ENCODE results near the gene KRT15. TPM values are rescaled to one million over a fixed set of nuclear protein-coding genes. Genes with fewer than 3 reads are reported as not detected.

The KRT15 gene
- total and polyA plus RNA-seq, 4 donors: 15.2 to 51.7 (median 27.0) TPM

- 77 to 82% methylated on average over 10 of the region's 10 CpGs for WGBS, 2 donors
- TF ChIP-seq CTCF (IDR thresholded peaks at IDR 0.05; ENCODE audit: control extremely low read depth, extremely low read depth): no peak
- Histone ChIP-seq H3K4me1 (ENCODE audit: control insufficient read depth in 5 of 5, insufficient read depth in 5 of 5, low read length in 5 of 5) (peaks cover 0 to 4% (median 0%) of the 10 kb centered on the region in 5 donors), H3K27me3 (ENCODE audit: control insufficient read depth in 3 of 3, insufficient read depth in 3 of 3, low read length in 2 of 3) (no peaks in the 10 kb centered on the region), H3K9me3 (ENCODE audit: control insufficient read depth in 4 of 4, insufficient read depth in 3 of 4, low read length in 3 of 4) (peaks cover 0 to under 1% (median 0%) of the 10 kb centered on the region in 4 donors), H3K9ac (ENCODE audit: insufficient read depth in 1 of 2, low read length in 2 of 2) (no peak overlapping the region), H3K36me3 (ENCODE audit: control insufficient read depth in 4 of 4, insufficient read depth in 4 of 4, low read length in 4 of 4) (no peaks in the 10 kb centered on the region), H3K4me3 (no peak overlapping the region), H3K27ac (ENCODE audit: low read depth in 1 of 2, low read length in 1 of 2) (no peak overlapping the region)
- DNase-seq (no peak), ATAC-seq (ENCODE audit: insufficient read depth, low FRiP score) (no peak)
Observed at GRCh38 chr17:41511716-41512115, 7.0 kb downstream of the KRT15 start.

- Histone ChIP-seq H3K36me3 (ENCODE audit: control insufficient read depth in 4 of 4, insufficient read depth in 4 of 4, low read length in 4 of 4) (no peaks in the 10 kb centered on the region), H3K4me1 (ENCODE audit: control insufficient read depth in 5 of 5, insufficient read depth in 5 of 5, low read length in 5 of 5) (peaks cover 0 to 3% (median 0%) of the 10 kb centered on the region in 5 donors), H3K9ac (ENCODE audit: insufficient read depth in 1 of 2, low read length in 2 of 2) (no peak overlapping the region), H3K9me3 (ENCODE audit: control insufficient read depth in 4 of 4, insufficient read depth in 3 of 4, low read length in 3 of 4) (no peaks in the 10 kb centered on the region), H3K27ac (ENCODE audit: low read depth in 1 of 2, low read length in 1 of 2) (peak overlapping the region in 1 of 2 donors; percentile 28), H3K4me3 (no peak overlapping the region), H3K27me3 (ENCODE audit: control insufficient read depth in 3 of 3, insufficient read depth in 3 of 3, low read length in 2 of 3) (no peaks in the 10 kb centered on the region)
- TF ChIP-seq CTCF (IDR thresholded peaks at IDR 0.05; ENCODE audit: control extremely low read depth, extremely low read depth): no peak
- DNase-seq (no peak), ATAC-seq (ENCODE audit: insufficient read depth, low FRiP score) (peak; percentile 31)
- WGBS, 2 donors: 59 to 62% methylated on average over 4 of the region's 4 CpGs
Observed at GRCh38 chr17:41511116-41511515, 7.6 kb downstream of the KRT15 start.

- 74 to 83% methylated on average over 7 of the region's 7 CpGs for WGBS, 2 donors
- Histone ChIP-seq H3K27me3 (ENCODE audit: control insufficient read depth in 3 of 3, insufficient read depth in 3 of 3, low read length in 2 of 3) (no peaks in the 10 kb centered on the region), H3K4me3 (no peak overlapping the region), H3K4me1 (ENCODE audit: control insufficient read depth in 5 of 5, insufficient read depth in 5 of 5, low read length in 5 of 5) (peaks cover 0 to 7% (median 0%) of the 10 kb centered on the region in 5 donors), H3K27ac (ENCODE audit: low read depth in 1 of 2, low read length in 1 of 2) (no peak overlapping the region), H3K9me3 (ENCODE audit: control insufficient read depth in 4 of 4, insufficient read depth in 3 of 4, low read length in 3 of 4) (no peaks in the 10 kb centered on the region), H3K9ac (ENCODE audit: insufficient read depth in 1 of 2, low read length in 2 of 2) (no peak overlapping the region), H3K36me3 (ENCODE audit: control insufficient read depth in 4 of 4, insufficient read depth in 4 of 4, low read length in 4 of 4) (no peaks in the 10 kb centered on the region)
- TF ChIP-seq CTCF (IDR thresholded peaks at IDR 0.05; ENCODE audit: control extremely low read depth, extremely low read depth): no peak
- ATAC-seq (ENCODE audit: insufficient read depth, low FRiP score) (no peak), DNase-seq (no peak)
Observed at GRCh38 chr17:41510251-41511065, 8.2 kb downstream of the KRT15 start.
